GM10248 (cell line): ENCODE data around the gene PTOV1.

Experiments
- CTCF ChIA-PET: fragments of 300-600 bp; sonication (Branson Sonifier 250); formaldehyde crosslinking; extraction: SDS; loops from one replicate; lab custom pipeline; 2021; ENCODE audit warnings: antibody characterized with exemption; lab: Yijun Ruan, JAX
- POLR2A ChIA-PET: fragments of 350-650 bp; sonication (Branson Sonifier 250); formaldehyde crosslinking; extraction: SDS; loops from one replicate; lab custom pipeline; 2020; ENCODE audit warnings: antibody characterized with exemption; lab: Yijun Ruan, JAX
- DNase-seq: peaks from one replicate; pipeline ENCODE4 v3.0.0; 2012; ENCODE audit errors: extremely low spot score
- TF ChIP-seq, protein P1 (sequence below): IDR thresholded peaks from 2 replicates; pipeline ENCODE4 v1.5.1; 2012; ENCODE audit warnings: mild to moderate bottlenecking, low read depth; ENCODE audit errors: extremely low read depth, missing control alignments, control extremely low read depth

The PTOV1 gene

DNA sequence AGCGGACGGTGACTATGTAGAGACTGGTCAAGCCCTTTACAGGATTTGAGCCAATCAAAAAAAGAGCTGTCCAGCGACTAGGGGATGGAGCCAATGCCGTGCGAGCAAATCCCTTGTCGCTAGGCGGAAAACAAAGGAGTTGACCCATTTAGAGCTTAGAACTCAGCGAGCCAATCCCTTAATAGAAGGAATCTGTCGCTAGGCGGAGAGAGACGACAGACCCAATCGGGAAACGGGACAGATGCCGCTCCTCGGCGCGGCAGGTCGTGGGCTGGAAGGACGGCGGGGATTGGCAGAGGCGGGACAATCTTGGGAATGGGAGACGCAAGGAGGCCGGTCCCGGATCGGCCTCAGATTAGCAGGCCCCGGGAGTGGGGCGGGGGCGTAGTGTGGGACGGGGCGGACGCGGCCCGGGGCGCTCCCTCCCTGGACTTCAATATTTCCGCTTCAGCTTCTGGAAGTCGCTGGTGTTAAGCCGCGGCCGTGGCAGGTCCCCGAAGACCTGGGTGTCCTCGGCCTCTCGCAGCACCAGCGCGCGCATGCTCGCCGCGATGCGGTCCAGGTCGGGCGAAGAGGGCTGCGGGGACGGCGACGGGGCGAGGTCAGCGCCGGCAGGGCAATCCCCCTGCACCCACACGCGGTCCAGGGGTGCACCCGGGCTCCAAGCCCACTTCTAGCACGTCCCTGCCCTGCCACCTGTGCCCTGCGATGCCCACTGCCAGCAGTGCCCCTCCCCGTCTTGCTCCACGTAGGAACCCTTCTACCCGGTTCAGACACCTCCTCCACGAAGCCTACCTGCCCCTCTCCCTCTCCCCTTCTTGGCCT, 18.7 kb downstream of the PTOV1 start:
- DNase-seq = peak; percentile 89
- ChIA-PET POLR2A (interaction anchor here (0.6 to 1.3 kb wide), 8 partner anchors 11 to 485 kb away, joined by 3 to 11 read pairs (median 4); partner anchors contain the start of genes ATF5 and PTOV1), CTCF (interaction anchor here (0.9 to 1.3 kb wide), 2 partner anchors 189 to 193 kb away, joined by 3 to 4 read pairs; partner anchors contain the start of gene PRMT1)
- TF ChIP-seq, protein P1, sequence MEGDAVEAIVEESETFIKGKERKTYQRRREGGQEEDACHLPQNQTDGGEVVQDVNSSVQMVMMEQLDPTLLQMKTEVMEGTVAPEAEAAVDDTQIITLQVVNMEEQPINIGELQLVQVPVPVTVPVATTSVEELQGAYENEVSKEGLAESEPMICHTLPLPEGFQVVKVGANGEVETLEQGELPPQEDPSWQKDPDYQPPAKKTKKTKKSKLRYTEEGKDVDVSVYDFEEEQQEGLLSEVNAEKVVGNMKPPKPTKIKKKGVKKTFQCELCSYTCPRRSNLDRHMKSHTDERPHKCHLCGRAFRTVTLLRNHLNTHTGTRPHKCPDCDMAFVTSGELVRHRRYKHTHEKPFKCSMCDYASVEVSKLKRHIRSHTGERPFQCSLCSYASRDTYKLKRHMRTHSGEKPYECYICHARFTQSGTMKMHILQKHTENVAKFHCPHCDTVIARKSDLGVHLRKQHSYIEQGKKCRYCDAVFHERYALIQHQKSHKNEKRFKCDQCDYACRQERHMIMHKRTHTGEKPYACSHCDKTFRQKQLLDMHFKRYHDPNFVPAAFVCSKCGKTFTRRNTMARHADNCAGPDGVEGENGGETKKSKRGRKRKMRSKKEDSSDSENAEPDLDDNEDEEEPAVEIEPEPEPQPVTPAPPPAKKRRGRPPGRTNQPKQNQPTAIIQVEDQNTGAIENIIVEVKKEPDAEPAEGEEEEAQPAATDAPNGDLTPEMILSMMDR = no peak

DNA sequence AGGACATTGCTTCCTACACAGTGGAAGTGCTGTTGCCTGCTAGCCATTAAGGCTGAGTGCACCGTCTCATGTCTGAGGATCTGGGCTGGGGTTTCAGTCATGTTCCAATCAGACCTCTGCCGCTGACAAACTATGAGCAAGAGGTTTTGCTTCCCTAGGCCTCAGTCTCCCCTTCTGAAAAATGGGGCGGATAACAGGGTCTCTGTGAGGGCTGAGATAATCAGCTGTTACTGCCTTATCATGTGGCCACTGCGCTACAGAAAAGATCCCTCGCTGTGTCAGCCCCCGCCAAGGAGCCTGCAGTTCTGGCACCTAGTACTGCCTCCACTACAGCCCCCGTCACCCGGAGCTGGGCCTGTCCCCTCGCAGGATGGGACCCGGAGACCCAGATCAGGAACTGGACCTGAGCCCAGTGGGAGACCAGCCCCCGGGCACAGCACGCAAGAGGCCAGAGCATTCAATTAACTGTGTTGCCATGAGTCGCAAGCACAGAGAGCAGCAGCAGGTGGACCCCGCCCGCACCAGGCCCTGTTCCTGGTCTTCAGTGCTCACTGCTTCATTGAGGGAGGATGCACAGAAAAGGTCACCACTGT, 19.4 kb downstream of the PTOV1 start:
- POLR2A ChIA-PET = no interaction called here
- TF ChIP-seq, protein P1 = no peak
- DNase-seq = no peak
- CTCF ChIA-PET = interaction anchor here (1.5 kb wide), 1 partner anchor 16 kb away, joined by 4 read pairs; no protein-coding TSS in a partner anchor

DNA sequence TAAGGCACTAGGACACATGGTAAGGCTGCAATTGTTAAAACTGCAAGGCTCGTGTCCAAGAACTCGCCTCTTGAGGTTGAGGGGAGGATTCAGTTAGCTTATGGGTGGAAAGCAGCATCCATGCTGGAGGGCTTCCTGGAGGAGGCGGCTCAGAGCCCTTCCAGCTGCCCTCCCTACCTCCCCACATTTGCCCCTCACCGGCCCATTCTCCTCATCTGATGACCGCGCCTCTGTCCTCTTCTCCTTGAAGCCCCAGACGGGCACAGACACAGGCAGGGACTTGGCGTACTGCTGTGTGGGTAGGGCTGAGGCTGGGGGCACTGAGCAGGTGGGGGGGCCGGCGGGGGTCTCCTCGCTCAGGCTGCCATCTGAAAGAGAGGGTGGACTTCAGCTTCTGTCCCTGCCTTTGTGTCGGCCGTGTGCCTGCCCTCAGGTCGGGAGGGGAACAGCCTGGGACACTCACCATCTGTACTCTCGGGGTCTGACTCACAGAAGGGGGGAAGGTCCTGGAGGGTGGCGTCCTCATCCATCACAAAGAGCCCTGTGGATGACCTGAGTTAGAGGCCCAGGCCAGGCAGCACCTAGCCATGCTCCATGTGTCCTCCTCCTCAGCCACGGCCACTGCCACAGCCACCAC, 20.5 kb downstream of the PTOV1 start:
- CTCF ChIA-PET = interaction anchor here (1.5 kb wide), 1 partner anchor 17 kb away, joined by 4 read pairs; no protein-coding TSS in a partner anchor
- no peak for DNase-seq
- POLR2A ChIA-PET = interaction anchor here (0.5 to 0.6 kb wide), 2 partner anchors 21 to 173 kb away, joined by 6 to 8 read pairs; no protein-coding TSS in a partner anchor
- TF ChIP-seq, protein P1 = no peak

DNA sequence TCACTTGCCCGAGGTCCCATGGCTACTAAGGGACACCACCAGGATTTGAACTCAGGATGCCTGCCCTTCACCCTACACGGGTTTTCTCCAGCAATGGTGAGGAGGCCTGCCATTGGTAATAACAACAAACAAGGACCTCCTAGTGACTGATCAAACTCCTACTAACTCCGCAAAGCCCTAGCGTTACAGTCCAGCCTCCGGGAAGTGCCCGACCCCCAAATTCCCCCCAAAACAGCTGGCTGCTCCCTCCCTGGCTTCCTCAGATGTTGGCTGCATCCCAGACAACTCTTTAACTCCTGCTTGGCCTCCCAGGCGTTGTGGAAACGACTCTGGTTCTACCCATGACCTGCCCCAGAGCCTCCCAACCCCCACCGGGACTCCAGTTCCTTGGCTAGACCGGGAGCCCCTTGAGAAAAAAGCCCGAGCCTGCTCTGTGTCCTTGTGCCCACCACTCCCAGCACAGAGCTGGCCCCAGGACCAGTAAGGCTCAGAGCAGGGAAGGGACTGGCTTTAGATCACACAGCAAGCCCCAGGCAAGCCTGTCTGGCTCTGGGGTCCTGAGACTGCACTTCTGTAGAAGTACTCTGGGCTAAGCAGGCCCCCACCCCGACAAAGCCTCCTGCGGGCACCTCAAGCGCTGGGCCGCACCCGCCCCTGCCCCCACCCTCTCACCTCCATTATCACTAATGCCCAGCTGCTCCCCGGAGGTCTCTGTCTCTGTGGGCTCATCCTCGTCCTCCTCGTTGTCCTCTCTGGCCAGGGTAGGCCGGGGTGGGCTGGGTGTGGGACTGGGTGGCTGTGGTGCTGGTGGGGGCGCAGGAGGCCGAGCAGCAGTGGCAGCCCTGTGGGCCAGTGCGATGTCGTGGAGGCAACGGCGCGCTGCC, 21.5 kb downstream of the PTOV1 start:
- CTCF ChIA-PET = no interaction called here
- DNase-seq = no peak
- POLR2A ChIA-PET = interaction anchor here (0.6 kb wide), 1 partner anchor 22 kb away, joined by 8 read pairs; no protein-coding TSS in a partner anchor
- TF ChIP-seq, protein P1 = no peak

DNA sequence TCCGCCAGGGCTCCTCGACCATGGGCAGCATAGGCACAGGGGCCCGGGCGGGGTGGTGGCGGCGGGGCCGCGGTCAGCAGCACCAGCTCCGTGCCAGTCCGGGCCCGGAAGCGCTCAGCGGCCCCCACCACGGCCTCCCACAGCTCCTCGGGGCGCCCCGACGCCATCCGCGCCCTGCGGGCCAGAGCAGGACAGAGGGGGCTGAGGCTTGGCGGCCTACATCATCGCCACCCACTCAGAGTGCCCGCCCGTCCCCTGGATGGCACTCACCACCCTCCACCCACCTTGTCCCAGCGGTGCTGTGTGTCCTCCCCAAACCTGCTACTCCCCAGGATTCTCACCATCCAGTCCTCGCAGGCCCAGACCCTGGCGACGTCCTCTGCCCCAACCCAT, 22.2 kb downstream of the PTOV1 start:
- CTCF ChIA-PET = no interaction called here
- TF ChIP-seq, protein P1 = no peak
- POLR2A ChIA-PET = no interaction called here

DNA sequence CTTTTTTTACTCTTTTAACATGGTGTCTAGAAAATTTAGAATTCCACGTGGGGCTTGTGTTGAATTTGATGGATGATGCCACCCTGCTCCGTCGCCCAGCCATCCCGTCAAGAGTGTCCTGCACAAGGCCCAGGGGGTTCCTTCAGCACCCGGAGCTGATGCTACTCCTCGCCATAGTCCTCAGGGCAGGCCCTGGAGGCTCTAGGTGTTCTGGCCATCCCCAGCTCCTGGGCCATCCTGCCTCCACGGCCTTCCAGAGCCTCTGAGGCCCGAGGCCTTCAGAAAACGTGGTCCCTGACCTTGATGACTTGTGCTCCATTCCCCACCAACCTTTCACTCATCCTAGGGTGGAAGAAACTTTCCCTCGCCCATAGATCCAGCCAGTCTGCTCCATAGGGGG, 22.9 kb downstream of the PTOV1 start:
- TF ChIP-seq, protein P1 = no peak
- POLR2A ChIA-PET = no interaction called here
- CTCF ChIA-PET = no interaction called here
- DNase-seq = no peak

More for the DNA sequence above, 22.2 kb downstream of the PTOV1 start:
- DNase-seq = no peak
